GM19455 (cell line): ENCODE measurements around the gene PICALM.
A peak's percentile ranks its signal among the peaks of the same experiment; 100 is the strongest.
"Not testable (repeated sequence)": the region's sequence is repeated elsewhere in the genome, so short reads cannot be mapped to it uniquely, and the experiment has no call there.

ENCODE experiments used
- ATAC-seq: cut with Tn5 transposase; IDR thresholded peaks from one replicate; pipeline ENCODE4 v1.9.1; 2021; ENCODE audit not compliant: unreplicated experiment

The PICALM gene, protein sequence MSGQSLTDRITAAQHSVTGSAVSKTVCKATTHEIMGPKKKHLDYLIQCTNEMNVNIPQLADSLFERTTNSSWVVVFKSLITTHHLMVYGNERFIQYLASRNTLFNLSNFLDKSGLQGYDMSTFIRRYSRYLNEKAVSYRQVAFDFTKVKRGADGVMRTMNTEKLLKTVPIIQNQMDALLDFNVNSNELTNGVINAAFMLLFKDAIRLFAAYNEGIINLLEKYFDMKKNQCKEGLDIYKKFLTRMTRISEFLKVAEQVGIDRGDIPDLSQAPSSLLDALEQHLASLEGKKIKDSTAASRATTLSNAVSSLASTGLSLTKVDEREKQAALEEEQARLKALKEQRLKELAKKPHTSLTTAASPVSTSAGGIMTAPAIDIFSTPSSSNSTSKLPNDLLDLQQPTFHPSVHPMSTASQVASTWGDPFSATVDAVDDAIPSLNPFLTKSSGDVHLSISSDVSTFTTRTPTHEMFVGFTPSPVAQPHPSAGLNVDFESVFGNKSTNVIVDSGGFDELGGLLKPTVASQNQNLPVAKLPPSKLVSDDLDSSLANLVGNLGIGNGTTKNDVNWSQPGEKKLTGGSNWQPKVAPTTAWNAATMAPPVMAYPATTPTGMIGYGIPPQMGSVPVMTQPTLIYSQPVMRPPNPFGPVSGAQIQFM

GRCh38 chr11:86068951-86069407, at the start of gene PICALM:
TSS of gene PICALM (minus strand) at chr11:86069084. CDS start at chr11:86068780, 304 bp downstream.
- peak; percentile 89 for ATAC-seq

- ATAC-seq, result no peak
Observed at GRCh38 chr11:86118253-86118652, 49.4 kb upstream of the PICALM start.

GRCh38 chr11:86117712-86118063, 48.8 kb upstream of the PICALM start:
- no peak for ATAC-seq

GRCh38 chr11:86117001-86117711, 48.3 kb upstream of the PICALM start:
- no peak for ATAC-seq

GRCh38 chr11:86116386-86116726, 47.5 kb upstream of the PICALM start:
- peak; percentile 95 for ATAC-seq

DNA sequence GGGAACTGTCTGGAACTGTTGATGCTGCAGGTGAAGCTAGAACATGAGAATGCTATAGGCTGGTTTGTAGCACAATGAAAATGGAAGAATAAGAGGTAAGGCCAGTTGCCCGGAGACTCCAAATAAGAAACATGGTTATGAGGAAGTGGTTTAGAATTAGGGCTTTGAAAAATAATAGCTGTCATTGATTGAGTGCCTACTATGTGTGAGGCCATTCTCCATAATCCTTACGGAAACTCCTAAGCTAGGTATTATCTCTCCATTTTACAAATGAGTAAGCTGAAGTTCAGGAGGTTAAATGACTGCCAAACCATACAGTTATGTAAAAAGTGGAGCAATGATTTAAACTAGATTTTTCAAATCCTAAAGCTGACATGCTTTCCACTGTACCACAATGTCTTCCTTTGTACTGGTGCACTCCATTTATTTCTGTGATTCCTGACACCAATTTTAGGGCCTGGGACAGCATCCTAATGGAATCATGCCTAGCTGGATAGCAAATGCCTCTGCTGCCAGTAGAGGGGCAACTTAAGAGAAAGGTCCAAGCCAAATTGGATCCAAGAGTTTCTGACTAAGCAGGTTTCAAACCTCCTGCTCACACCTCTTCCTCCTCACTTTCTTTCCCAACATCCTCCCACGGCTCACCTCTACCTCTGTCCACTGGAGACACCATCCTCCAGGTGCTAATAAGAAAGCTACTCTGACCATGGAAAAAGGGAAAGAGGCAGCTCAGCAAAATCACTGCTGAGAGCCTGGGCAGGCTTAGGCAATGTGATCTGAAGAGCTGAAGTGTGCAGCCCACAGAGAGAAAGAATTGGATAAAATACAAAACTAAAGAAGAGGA, 46.9 kb upstream of the PICALM start:
- ATAC-seq, result peak; percentile 41

GRCh38 chr11:86108890-86109638, 40.2 kb upstream of the PICALM start:
- no peak for ATAC-seq

- no peak for ATAC-seq
Observed at GRCh38 chr11:86108191-86108590, 39.3 kb upstream of the PICALM start.

GRCh38 chr11:86106916-86107315, 38.0 kb upstream of the PICALM start:
- no peak for ATAC-seq

DNA sequence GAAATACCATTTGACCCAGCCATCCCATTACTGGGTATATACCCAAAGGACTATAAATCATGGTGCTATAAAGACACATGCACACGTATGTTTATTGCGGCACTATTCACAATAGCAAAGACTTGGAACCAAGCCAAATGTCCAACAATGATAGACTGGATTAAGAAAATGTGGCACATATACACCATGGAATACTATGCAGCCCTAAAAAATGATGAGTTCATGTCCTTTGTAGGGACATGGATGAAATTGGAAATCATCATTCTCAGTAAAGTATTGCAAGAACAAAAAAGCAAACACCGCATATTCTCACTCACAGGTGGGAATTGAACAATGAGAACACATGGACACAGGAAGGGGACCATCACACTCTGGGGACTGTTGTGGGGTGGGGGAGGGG, 37.1 kb upstream of the PICALM start:
- not testable (repeated sequence) for ATAC-seq

- ATAC-seq, result not testable (repeated sequence)
Observed at GRCh38 chr11:86105601-86106000, 36.7 kb upstream of the PICALM start.

DNA sequence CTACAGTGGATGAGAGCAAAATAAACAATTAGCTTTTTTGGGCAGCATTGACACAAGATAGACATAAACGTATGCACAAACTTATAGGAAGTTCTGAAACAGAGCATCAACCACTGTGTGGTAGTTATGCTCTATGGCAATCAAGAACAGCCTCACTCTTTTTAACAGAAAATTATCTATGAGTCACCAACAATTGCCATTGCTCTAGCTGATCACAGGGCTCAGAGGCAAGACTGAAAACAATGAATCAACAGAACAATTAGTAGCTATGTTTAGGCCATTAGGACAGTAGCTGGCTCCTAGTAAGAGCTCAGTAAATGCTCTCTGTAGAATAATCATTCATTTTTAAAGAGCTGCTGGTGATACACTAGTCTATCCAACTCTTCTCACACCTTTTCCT, 34.9 kb upstream of the PICALM start:
- no peak for ATAC-seq

DNA sequence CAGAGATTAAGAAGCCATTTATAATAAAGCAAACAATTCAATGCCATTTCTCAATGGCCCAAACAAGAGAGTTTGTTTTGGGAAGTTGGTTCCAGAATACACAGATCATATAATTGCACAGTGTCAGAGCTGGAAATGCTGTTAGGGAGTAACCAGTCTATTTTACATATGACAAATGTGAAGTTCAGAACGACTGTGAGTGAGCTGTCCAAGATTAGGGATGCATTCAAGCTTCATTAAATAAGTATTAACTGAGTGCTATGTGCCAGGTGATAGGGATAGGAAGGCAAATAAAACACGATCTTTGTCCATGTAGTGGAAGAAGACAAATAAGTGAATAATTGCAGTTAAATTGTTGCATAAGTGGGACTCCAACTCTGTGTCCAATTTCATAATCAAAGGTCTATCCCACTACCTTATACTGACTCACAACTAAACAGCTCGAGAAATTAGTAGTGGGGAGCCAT, 33.1 kb upstream of the PICALM start:
- no peak for ATAC-seq

GRCh38 chr11:86101493-86101892, 32.6 kb upstream of the PICALM start:
- ATAC-seq, result no peak

DNA sequence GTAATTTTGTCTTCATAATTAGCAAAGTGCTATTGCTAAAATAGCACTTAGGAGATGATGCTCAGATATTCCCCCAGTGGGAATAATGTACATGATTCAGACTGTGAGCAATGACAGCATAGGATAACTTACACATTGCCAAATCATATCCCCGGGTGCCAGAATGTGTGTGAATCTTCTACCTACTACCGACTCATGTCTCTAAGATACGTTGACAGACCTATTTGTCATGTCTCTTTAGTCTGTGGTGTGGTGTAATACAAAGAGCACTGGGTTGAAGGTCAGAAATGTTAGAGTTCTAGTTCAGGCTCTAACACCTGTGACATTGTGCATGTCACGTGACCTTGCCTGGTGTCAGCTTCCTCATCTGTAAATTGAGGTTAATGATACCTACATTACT, 31.0 kb upstream of the PICALM start:
- ATAC-seq, result no peak

DNA sequence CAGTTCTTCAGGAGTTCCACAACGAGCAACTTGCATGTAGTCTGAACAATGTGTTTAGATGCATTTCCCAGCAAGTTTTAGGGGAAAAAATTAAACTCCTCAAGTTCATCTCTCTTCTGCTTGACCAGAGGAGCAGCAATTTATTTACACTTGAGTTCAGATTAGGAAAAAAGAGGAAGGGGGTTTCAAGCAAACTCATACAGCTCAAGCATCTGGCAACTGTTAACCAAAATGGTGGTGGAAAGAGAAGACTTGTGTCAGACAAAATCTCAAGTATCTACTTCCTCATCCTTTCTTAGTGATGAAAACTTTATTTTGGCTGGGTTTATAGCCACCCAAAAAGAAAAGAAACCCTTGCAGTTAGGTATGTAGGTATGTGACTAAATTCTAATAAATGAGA, 29.1 kb upstream of the PICALM start:
- ATAC-seq, result no peak

GRCh38 chr11:86091566-86091965, 22.7 kb upstream of the PICALM start:
- ATAC-seq, result no peak

DNA sequence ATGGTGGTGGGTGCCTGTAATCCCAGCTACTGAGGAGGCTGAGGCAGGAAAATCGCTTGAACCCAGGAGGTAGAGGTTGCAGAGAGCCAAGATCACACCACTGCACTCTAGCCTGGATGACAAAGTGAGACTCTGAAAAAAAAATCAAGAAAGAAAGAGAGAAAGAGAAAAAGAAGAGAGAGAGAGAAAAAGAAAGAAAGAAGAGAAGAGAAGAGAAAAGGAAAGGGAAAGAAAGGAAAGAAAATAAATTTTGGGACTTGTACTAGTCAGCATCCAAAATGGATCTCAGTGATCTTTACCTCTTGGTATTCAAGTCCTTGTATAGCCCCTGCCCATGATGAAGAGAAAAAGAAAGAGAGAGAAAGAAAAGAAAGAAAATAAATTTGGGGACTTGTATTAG, 22.2 kb upstream of the PICALM start:
- ATAC-seq, result no peak

DNA sequence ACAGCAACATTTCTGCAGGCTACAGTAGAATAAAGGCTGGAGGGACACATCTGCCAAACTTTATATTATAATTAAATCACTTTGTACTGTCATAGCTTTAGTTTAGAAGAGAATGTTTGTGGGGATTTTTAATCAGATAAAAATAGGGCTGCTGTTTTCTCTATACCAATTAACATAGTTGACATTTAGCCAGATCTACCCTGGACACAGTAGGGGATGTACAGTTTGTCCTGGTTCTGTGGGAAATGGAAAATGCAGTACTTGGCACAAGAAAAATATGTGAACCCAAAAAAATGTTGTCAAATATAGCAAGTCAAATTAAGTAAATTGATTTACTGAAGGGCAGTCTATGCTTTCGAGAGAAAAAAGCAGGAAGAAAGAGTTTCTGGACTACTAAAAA, 20.8 kb upstream of the PICALM start:
- ATAC-seq, result no peak

GRCh38 chr11:86087688-86088087, 18.8 kb upstream of the PICALM start:
- ATAC-seq, result not testable (repeated sequence)
